Embryonic facial prominence (tissue), 1 donor: Measurements from ENCODE around the gene PRDX1.
A peak's percentile ranks its signal among the peaks of the same experiment; 100 is the strongest.
"Not testable (repeated sequence)": the region's sequence is repeated elsewhere in the genome, so short reads cannot be mapped to it uniquely, and the experiment has no call there.

Source experiments
- DNase-seq: peaks from one replicate; pipeline ENCODE4 v3.0.0-alpha.2; 2016; ENCODE audit errors: extremely low spot score

The PRDX1 gene

GRCh38 chr1:45503462-45504360 lies 18.0 kb downstream of the PRDX1 start:
- no peak for DNase-seq

GRCh38 chr1:45501505-45501859 lies 20.2 kb downstream of the PRDX1 start:
- no peak for DNase-seq

GRCh38 chr1:45499415-45499769 lies 22.3 kb downstream of the PRDX1 start:
- DNase-seq: no peak

- no peak for DNase-seq
Observed at GRCh38 chr1:45498279-45498678, 23.4 kb downstream of the PRDX1 start.

GRCh38 chr1:45493116-45493697 lies 28.5 kb downstream of the PRDX1 start:
- peak; percentile 9 for DNase-seq

- no peak for DNase-seq
Observed at GRCh38 chr1:45492691-45493090, 29.0 kb downstream of the PRDX1 start.

- peak; percentile 2 for DNase-seq
Observed at GRCh38 chr1:45491487-45492260, 30.0 kb downstream of the PRDX1 start.

GRCh38 chr1:45490626-45491486 lies 30.8 kb downstream of the PRDX1 start, which contains the start of gene TESK2:
Gene TESK2 (minus strand): TSS chr1:45491163. CDS start chr1:45457785, 33,378 bp downstream.
- peak; percentile 98 for DNase-seq

GRCh38 chr1:45490121-45490625 lies 31.5 kb downstream of the PRDX1 start:
- DNase-seq: no peak

- not testable (repeated sequence) for DNase-seq
Observed at GRCh38 chr1:45489379-45489778, 32.3 kb downstream of the PRDX1 start.

- no peak for DNase-seq
Observed at GRCh38 chr1:45488666-45489377, 32.9 kb downstream of the PRDX1 start.

- DNase-seq: no peak
Observed at GRCh38 chr1:45485949-45486348, 35.7 kb downstream of the PRDX1 start.

GRCh38 chr1:45479039-45479748 lies 42.5 kb downstream of the PRDX1 start:
- no peak for DNase-seq

GRCh38 chr1:45478121-45478814 lies 43.4 kb downstream of the PRDX1 start:
- no peak for DNase-seq

- no peak for DNase-seq
Observed at GRCh38 chr1:45477646-45478045, 44.0 kb downstream of the PRDX1 start.

GRCh38 chr1:45474194-45474593 lies 47.5 kb downstream of the PRDX1 start:
- DNase-seq: not testable (repeated sequence)

- DNase-seq: no peak
Observed at GRCh38 chr1:45473302-45473701, 48.4 kb downstream of the PRDX1 start.

- DNase-seq: no peak
Observed at GRCh38 chr1:45470306-45470798, 51.3 kb downstream of the PRDX1 start.

- not testable (repeated sequence) for DNase-seq
Observed at GRCh38 chr1:45467353-45467752, 54.3 kb downstream of the PRDX1 start.
